Coronary artery (tissue), 2 donors: Measurements from ENCODE around the gene SELENOM.
A peak's percentile ranks its signal among the peaks of the same experiment; 100 is the strongest.

Source experiments
- DNase-seq: peaks from one replicate; pipeline ENCODE4 v3.0.0-alpha.2; 2017; ENCODE audit warnings: low spot score
- H3K27ac ChIP-seq, 2 donors: fragments of 200-600 bp; sonication (generic); one replicate each; pipeline ENCODE4 v1.5.1; 2016 to 2019
- H3K4me3 ChIP-seq: fragments of 200-600 bp; sonication (generic); 2 replicates; pipeline ENCODE4 v1.5.1; 2016; ENCODE audit warnings: mild to moderate bottlenecking, moderate library complexity
- CTCF ChIP-seq: fragments of 200-600 bp; sonication (generic); IDR thresholded peaks from one replicate; pipeline ENCODE4 v1.5.1; 2019; ENCODE audit warnings: antibody characterized with exemption

Gene SELENOM

GRCh38 chr22:31056986-31057599 is 50.3 kb downstream of the SELENOM start:
- no peak for TF ChIP-seq CTCF
- H3K27ac ChIP-seq = peak overlapping the region; percentile 69 to 90
- no peak for DNase-seq
- H3K4me3 ChIP-seq = no peak overlapping the region

DNA sequence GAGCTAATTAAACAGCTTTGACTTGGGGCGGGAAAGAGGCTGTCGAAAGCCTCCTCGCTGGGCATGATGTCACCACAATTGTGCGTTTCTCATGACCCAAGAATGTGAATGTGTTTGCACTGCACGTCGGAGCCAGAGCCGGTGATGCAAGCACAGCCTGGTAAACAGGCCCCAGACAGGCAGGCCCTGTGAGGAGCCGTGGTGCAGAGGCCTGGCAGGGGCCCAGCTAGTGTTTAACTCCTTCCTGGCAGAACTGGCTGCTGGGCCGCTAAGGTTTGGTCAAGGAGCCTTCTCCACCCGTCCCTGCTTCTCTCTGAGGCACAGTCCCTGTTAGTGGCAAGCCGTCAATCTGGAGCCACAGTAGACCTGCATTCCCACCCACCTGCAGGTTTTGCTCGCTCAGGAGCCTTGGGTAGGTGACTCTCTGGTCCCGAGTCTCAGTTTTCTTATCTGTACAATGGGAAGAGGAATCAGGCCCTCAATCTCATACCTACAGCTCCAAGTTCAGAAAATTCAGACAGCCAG is 51.7 kb downstream of the SELENOM start:
- TF ChIP-seq CTCF = no peak
- peak overlapping the region; percentile 25 for H3K4me3 ChIP-seq
- peak overlapping the region; percentile 69 to 90 for H3K27ac ChIP-seq
- peak; percentile 93 for DNase-seq

DNA sequence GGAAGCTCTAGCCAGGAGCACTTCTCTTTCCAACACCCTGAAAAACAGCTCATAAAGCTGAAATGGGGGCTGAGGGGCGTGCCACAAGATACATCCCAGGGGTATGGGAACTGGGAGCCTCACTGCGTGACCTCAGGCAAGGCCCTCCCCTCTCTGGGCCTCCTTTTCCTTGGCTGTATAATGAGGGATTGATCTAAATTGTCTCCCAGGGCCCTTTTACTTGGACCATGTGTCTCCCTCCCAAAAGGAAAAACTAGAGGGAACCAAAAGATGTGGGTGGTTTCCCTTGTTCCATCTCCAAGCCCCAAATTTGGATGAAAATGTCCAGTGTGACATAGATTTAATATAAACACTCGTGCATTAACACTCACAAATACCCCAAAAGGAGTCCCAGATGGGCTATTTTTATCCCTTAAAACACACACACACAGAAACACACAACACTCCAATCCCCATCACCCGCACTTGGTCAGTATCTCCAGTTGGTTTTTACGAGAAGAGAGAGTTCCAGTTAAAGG is 52.2 kb downstream of the SELENOM start:
- Histone ChIP-seq H3K27ac (peak overlapping the region; percentile 69 to 90), H3K4me3 (peak overlapping the region; percentile 25)
- no peak for DNase-seq
- no peak for TF ChIP-seq CTCF
